HEK293 (cell line): ENCODE data around the gene ANKRD13D.

Experiments
- CTCF ChIA-PET: fragments of 350-600 bp; formaldehyde crosslinking; extraction: SDS; loops from one replicate; lab custom pipeline; 2021; ENCODE audit warnings: antibody characterized with exemption; lab: Yijun Ruan, JAX
- POLR2A ChIA-PET: fragments of 300-600 bp; formaldehyde crosslinking; extraction: SDS; loops from one replicate; lab custom pipeline; 2020; ENCODE audit warnings: antibody characterized with exemption, inconsistent platforms; lab: Yijun Ruan, JAX
- H3K27ac ChIP-seq: fragments of 200-500 bp; sonication (Bioruptor generic); 2 replicates; pipeline ENCODE4 v1.5.1; 2014; ENCODE audit warnings: low read depth, low read length, control low read depth, inconsistent platforms; ENCODE audit errors: extremely low read depth
- H3K36me3 ChIP-seq, 2 experiments: fragments of 200-500 bp in 1 of 2; sonication (Bioruptor generic) in 1 of 2; 1 replicate in 1 of 2; 2 replicates in 1 of 2; pipeline ENCODE4 v1.5.1; 2014 to 2017; ENCODE audit warnings: inconsistent platforms in 2 of 2, low read length in 2 of 2; ENCODE audit not compliant: control insufficient read depth in 2 of 2, insufficient read depth in 1 of 2
- H3K4me1 ChIP-seq: fragments of 200-500 bp; sonication (Bioruptor generic); 2 replicates; pipeline ENCODE4 v1.5.1; 2014; ENCODE audit warnings: mild to moderate bottlenecking, low read length, inconsistent platforms; ENCODE audit not compliant: control insufficient read depth, insufficient read depth
- H3K4me3 ChIP-seq: 2 replicates; pipeline ENCODE4 v1.5.1; 2011; ENCODE audit warnings: low read depth, mild to moderate bottlenecking, control low read depth, low read length, moderate library complexity
- H3K9me3 ChIP-seq: fragments of 200-500 bp; sonication (Bioruptor generic); 2 replicates; pipeline ENCODE4 v1.5.1; 2014; ENCODE audit warnings: low read depth, low read length, inconsistent platforms; ENCODE audit not compliant: control insufficient read depth, insufficient read depth
- EGR2 ChIP-seq: fragments of 450-650 bp; formaldehyde crosslinking; IDR thresholded peaks from 2 replicates; pipeline ENCODE4 v1.5.1; 2016; ENCODE audit warnings: low read depth, missing biosample characterization, missing genetic modification characterization
- HOXC10 ChIP-seq: sonication (generic); formaldehyde crosslinking; IDR thresholded peaks from 2 replicates; pipeline ENCODE4 v1.8.1; 2023; ENCODE audit warnings: mild to moderate bottlenecking, missing genetic modification reagents
- PBX3 ChIP-seq: sonication (generic); formaldehyde crosslinking; IDR thresholded peaks from 2 replicates; pipeline ENCODE4 v1.8.1; 2022; ENCODE audit warnings: mild to moderate bottlenecking, moderate library complexity, missing genetic modification reagents
- SP2 ChIP-seq: fragments of 450-650 bp; formaldehyde crosslinking; IDR thresholded peaks from 2 replicates; pipeline ENCODE4 v1.5.1; 2016; ENCODE audit warnings: missing biosample characterization, missing genetic modification characterization
- SP3 ChIP-seq: fragments of 450-650 bp; formaldehyde crosslinking; IDR thresholded peaks from 2 replicates; pipeline ENCODE4 v1.5.1; 2016; ENCODE audit warnings: missing biosample characterization, missing genetic modification characterization
- ZBTB10 ChIP-seq: fragments of 450-650 bp; formaldehyde crosslinking; IDR thresholded peaks from 2 replicates; pipeline ENCODE4 v1.5.1; 2016; ENCODE audit warnings: missing biosample characterization, missing genetic modification characterization
- ZBTB11 ChIP-seq: fragments of 450-650 bp; formaldehyde crosslinking; conservative IDR thresholded peaks from 2 replicates; pipeline ENCODE4 v1.5.1; 2016; ENCODE audit warnings: low read depth, missing biosample characterization, missing genetic modification characterization
- ZBTB17 ChIP-seq: fragments of 450-650 bp; formaldehyde crosslinking; IDR thresholded peaks from 2 replicates; pipeline ENCODE4 v1.5.1; 2016; ENCODE audit warnings: missing biosample characterization, missing genetic modification characterization
- ZBTB26 ChIP-seq: fragments of 450-650 bp; formaldehyde crosslinking; optimal IDR thresholded peaks from 2 replicates; pipeline ENCODE3; 2016; ENCODE audit warnings: missing biosample characterization, mild to moderate bottlenecking, missing genetic modification characterization
- ZFHX2 ChIP-seq: fragments of 450-650 bp; formaldehyde crosslinking; conservative IDR thresholded peaks from 2 replicates; pipeline ENCODE4 v1.5.1; 2016; ENCODE audit warnings: missing biosample characterization, missing genetic modification characterization
- ZNF10 ChIP-seq: fragments of 450-650 bp; formaldehyde crosslinking; IDR thresholded peaks from 2 replicates; pipeline ENCODE4 v1.5.1; 2017; ENCODE audit warnings: missing biosample characterization, missing genetic modification characterization
- ZNF121 ChIP-seq: fragments of 450-650 bp; formaldehyde crosslinking; IDR thresholded peaks from 2 replicates; pipeline ENCODE4 v1.5.1; 2016; ENCODE audit warnings: missing biosample characterization, missing genetic modification characterization
- ZNF148 ChIP-seq: fragments of 450-650 bp; formaldehyde crosslinking; IDR thresholded peaks from 2 replicates; pipeline ENCODE4 v1.5.0; 2017; ENCODE audit warnings: missing biosample characterization, missing genetic modification characterization, borderline replicate concordance
- ZNF214 ChIP-seq: fragments of 450-650 bp; formaldehyde crosslinking; IDR thresholded peaks from 2 replicates; pipeline ENCODE4 v1.5.1; 2017; ENCODE audit warnings: missing biosample characterization, mild to moderate bottlenecking, missing genetic modification characterization, borderline replicate concordance
- ZNF239 ChIP-seq: fragments of 450-650 bp; formaldehyde crosslinking; IDR thresholded peaks from 2 replicates; pipeline ENCODE4 v1.5.1; 2016; ENCODE audit warnings: missing biosample characterization, missing genetic modification characterization
- ZNF26 ChIP-seq: fragments of 450-650 bp; formaldehyde crosslinking; IDR thresholded peaks from 2 replicates; pipeline ENCODE4 v1.5.1; 2016; ENCODE audit warnings: missing biosample characterization, missing genetic modification characterization
- ZNF341 ChIP-seq: fragments of 450-650 bp; formaldehyde crosslinking; IDR thresholded peaks from 2 replicates; pipeline ENCODE4; 2016; ENCODE audit warnings: low read depth, missing biosample characterization, missing genetic modification characterization
- ZNF513 ChIP-seq: fragments of 450-650 bp; IDR thresholded peaks from 2 replicates; pipeline ENCODE4 v1.5.1; 2018; ENCODE audit warnings: missing biosample characterization, missing genetic modification characterization
- ZNF626 ChIP-seq: fragments of 450-650 bp; sonication (Bioruptor Pico); formaldehyde crosslinking; IDR thresholded peaks from 2 replicates; pipeline ENCODE4 v1.5.1; 2018; ENCODE audit warnings: missing biosample characterization, missing genetic modification characterization, inconsistent platforms

Gene ANKRD13D

GRCh38 chr11:67309661-67310061, 20.6 kb downstream of the ANKRD13D start:
- TF ChIP-seq ZFHX2 (tag by site-specific recombination): peak; percentile 35
- TF ChIP-seq ZNF341 (tag by site-specific recombination): no peak
- TF ChIP-seq SP2: peak; percentile 26; the same call in 1 of the 2 replicates
- peak; percentile 46 for TF ChIP-seq EGR2 (tag by site-specific recombination)
- no peak for TF ChIP-seq ZNF513 (tag by site-specific recombination)
- TF ChIP-seq PBX3 (CRISPR knock-in tag): no peak
- TF ChIP-seq ZNF10 (tag by site-specific recombination): no peak
- POLR2A ChIA-PET: no interaction called here
- CTCF ChIA-PET: no interaction called here
- no peaks in the 10 kb centered on the region for H3K4me1 ChIP-seq
- H3K9me3 ChIP-seq: no peaks in the 10 kb centered on the region
- H3K27ac ChIP-seq: no peak overlapping the region
- H3K36me3 ChIP-seq: peaks cover 0 to 46% of the 10 kb centered on the region in 2 experiments; a peak in 1 of 3 replicates
- H3K4me3 ChIP-seq: no peak overlapping the region

- no peaks in the 10 kb centered on the region for H3K4me1 ChIP-seq
- CTCF ChIA-PET: interaction anchor here (0.8 to 1.2 kb wide), 2 partner anchors 7 to 44 kb away, joined by 3 read pairs; partner anchors contain the start of gene SSH3
- POLR2A ChIA-PET: no interaction called here
- no peak overlapping the region for H3K27ac ChIP-seq
- H3K36me3 ChIP-seq: peaks cover 0 to 46% of the 10 kb centered on the region in 2 experiments; a peak in 1 of 3 replicates
- H3K4me3 ChIP-seq: no peak overlapping the region
- H3K9me3 ChIP-seq: no peaks in the 10 kb centered on the region
- TF ChIP-seq ZNF148 (tag by site-specific recombination) (no peak), ZBTB26 (tag by site-specific recombination) (no peak), ZNF121 (tag by site-specific recombination) (no peak), ZNF214 (no peak), SP3 (tag by site-specific recombination) (no peak), ZNF239 (tag by site-specific recombination) (no peak), ZNF26 (no peak), ZBTB17 (tag by site-specific recombination) (no peak), HOXC10 (CRISPR knock-in tag) (no peak), ZBTB10 (no peak), ZBTB11 (tag by site-specific recombination) (no peak), ZNF626 (no peak)
Measured at GRCh38 chr11:67310246-67311050, 21.3 kb downstream of the ANKRD13D start.
